ENCODE data around the gene NPB.

Gene NPB

GRCh38 chr17:81942167-81942553 is 40.1 kb downstream of the NPB start:
- DNase-seq: no peak

GRCh38 chr17:81944858-81945257 is 42.8 kb downstream of the NPB start:
- DNase-seq: no peak

- DNase-seq: no peak
These were observed 45.2 kb downstream of the NPB start, which contains the start of gene MYADML2 for GRCh38 chr17:81947189-81947588. Gene MYADML2 (minus strand): TSS chr17:81947233. CDS start chr17:81941741, 5,492 bp downstream.

- DNase-seq: no peak
These were observed 46.8 kb downstream of the NPB start for GRCh38 chr17:81948635-81949378.

- DNase-seq: no peak
These were observed 48.5 kb downstream of the NPB start for GRCh38 chr17:81950501-81950900.

GRCh38 chr17:81951785-81952684 is 50.0 kb downstream of the NPB start:
- DNase-seq: no peak

Data from NCI-H524 (cell line).